ENCODE measurements around the gene XXYLT1.
"Not testable (repeated sequence)": the region's sequence is repeated elsewhere in the genome, so short reads cannot be mapped to it uniquely, and the experiment has no call there.

The XXYLT1 gene

GRCh38 chr3:195270817-195271409, at the start of gene XXYLT1:
XXYLT1 (minus strand) TSS chr3:195271159; CDS start chr3:195271058, 101 bp downstream.
- Mint-ChIP-seq H3K36me3 (ENCODE audit: low read depth) (peaks cover 38% of the 10 kb centered on the region), H3K9me3 (no peaks in the 10 kb centered on the region), H3K27ac (peak within 1 kb of the TSS; percentile 81), H3K4me1 (ENCODE audit: low read depth) (peaks cover 47% of the 10 kb centered on the region), H3K4me3 (peak within 1 kb of the TSS; percentile 89), H3K27me3 (no peaks in the 10 kb centered on the region)
- intact Hi-C loops (cut with micrococcal nuclease): loop anchor here (2.0 kb wide), 1 partner anchor 252 kb away; no protein-coding TSS in a partner anchor

- no peak overlapping the region for H3K4me3 Mint-ChIP-seq
- intact Hi-C loops (cut with micrococcal nuclease): no loop called here
- H3K36me3 Mint-ChIP-seq (ENCODE audit: low read depth): peaks cover 74% of the 10 kb centered on the region
Measured at GRCh38 chr3:195319060-195319459, 48.1 kb upstream of the XXYLT1 start.

GRCh38 chr3:195312714-195313113, 41.8 kb upstream of the XXYLT1 start:
- Mint-ChIP-seq H3K4me1 (ENCODE audit: low read depth) (no peaks in the 10 kb centered on the region), H3K4me3 (no peak overlapping the region), H3K9me3 (no peaks in the 10 kb centered on the region), H3K27me3 (no peaks in the 10 kb centered on the region), H3K27ac (no peak overlapping the region), H3K36me3 (ENCODE audit: low read depth) (peaks cover 30% of the 10 kb centered on the region)
- intact Hi-C loops (cut with micrococcal nuclease): no loop called here

More at GRCh38 chr3:195319060-195319459, 48.1 kb upstream of the XXYLT1 start:
- Mint-ChIP-seq H3K4me1 (ENCODE audit: low read depth) (no peaks in the 10 kb centered on the region), H3K9me3 (no peaks in the 10 kb centered on the region), H3K27me3 (no peaks in the 10 kb centered on the region), H3K27ac (no peak overlapping the region)

GRCh38 chr3:195307711-195308110, 36.8 kb upstream of the XXYLT1 start:
- no peaks in the 10 kb centered on the region for H3K9me3 Mint-ChIP-seq
- intact Hi-C loops (cut with micrococcal nuclease): loop anchor here (5.0 kb wide), 1 partner anchor 35 kb away; no protein-coding TSS in a partner anchor

GRCh38 chr3:195306369-195306768, 35.4 kb upstream of the XXYLT1 start:
- Mint-ChIP-seq H3K27me3 (no peaks in the 10 kb centered on the region), H3K4me3 (no peak overlapping the region), H3K9me3 (no peaks in the 10 kb centered on the region), H3K27ac (no peak overlapping the region), H3K4me1 (ENCODE audit: low read depth) (no peaks in the 10 kb centered on the region), H3K36me3 (ENCODE audit: low read depth) (peaks cover 65% of the 10 kb centered on the region)
- intact Hi-C loops (cut with micrococcal nuclease): loop anchor here (5.0 kb wide), 1 partner anchor 36 kb away; no protein-coding TSS in a partner anchor

More at GRCh38 chr3:195307711-195308110, 36.8 kb upstream of the XXYLT1 start:
- H3K36me3 Mint-ChIP-seq (ENCODE audit: low read depth): peaks cover 56% of the 10 kb centered on the region
- H3K27me3 Mint-ChIP-seq: no peaks in the 10 kb centered on the region
- no peak overlapping the region for H3K27ac Mint-ChIP-seq
- no peaks in the 10 kb centered on the region for H3K4me1 Mint-ChIP-seq (ENCODE audit: low read depth)
- H3K4me3 Mint-ChIP-seq: no peak overlapping the region

GRCh38 chr3:195302431-195302830, 31.5 kb upstream of the XXYLT1 start:
- Mint-ChIP-seq H3K27me3 (no peaks in the 10 kb centered on the region), H3K4me3 (no peak overlapping the region), H3K36me3 (ENCODE audit: low read depth) (peaks cover 92% of the 10 kb centered on the region), H3K9me3 (no peaks in the 10 kb centered on the region), H3K4me1 (ENCODE audit: low read depth) (peaks cover 6% of the 10 kb centered on the region), H3K27ac (no peak overlapping the region)
- intact Hi-C loops (cut with micrococcal nuclease): no loop called here

GRCh38 chr3:195297446-195297845, 26.5 kb upstream of the XXYLT1 start:
- Mint-ChIP-seq H3K4me1 (ENCODE audit: low read depth) (peaks cover 6% of the 10 kb centered on the region), H3K27me3 (no peaks in the 10 kb centered on the region), H3K36me3 (ENCODE audit: low read depth) (peaks cover 91% of the 10 kb centered on the region), H3K4me3 (no peak overlapping the region), H3K9me3 (no peaks in the 10 kb centered on the region), H3K27ac (no peak overlapping the region)
- intact Hi-C loops (cut with micrococcal nuclease): no loop called here

GRCh38 chr3:195296662-195297061, 25.7 kb upstream of the XXYLT1 start:
- no peak overlapping the region for H3K27ac Mint-ChIP-seq
- no peaks in the 10 kb centered on the region for H3K27me3 Mint-ChIP-seq
- no peak overlapping the region for H3K4me3 Mint-ChIP-seq
- no peaks in the 10 kb centered on the region for H3K9me3 Mint-ChIP-seq
- intact Hi-C loops (cut with micrococcal nuclease): no loop called here
- H3K4me1 Mint-ChIP-seq (ENCODE audit: low read depth): peaks cover 6% of the 10 kb centered on the region
- peaks cover 91% of the 10 kb centered on the region for H3K36me3 Mint-ChIP-seq (ENCODE audit: low read depth)

- Mint-ChIP-seq H3K36me3 (ENCODE audit: low read depth) (peaks cover 92% of the 10 kb centered on the region), H3K9me3 (no peaks in the 10 kb centered on the region), H3K4me3 (no peak overlapping the region), H3K27me3 (no peaks in the 10 kb centered on the region), H3K27ac (no peak overlapping the region), H3K4me1 (ENCODE audit: low read depth) (no peaks in the 10 kb centered on the region)
- intact Hi-C loops (cut with micrococcal nuclease): no loop called here
Measured at GRCh38 chr3:195291121-195291520, 20.2 kb upstream of the XXYLT1 start.

- H3K4me1 Mint-ChIP-seq (ENCODE audit: low read depth); H3K27me3 Mint-ChIP-seq; H3K4me3 Mint-ChIP-seq; H3K9me3 Mint-ChIP-seq; H3K27ac Mint-ChIP-seq; intact Hi-C loops (cut with micrococcal nuclease): not testable (repeated sequence)
- H3K36me3 Mint-ChIP-seq (ENCODE audit: low read depth): peaks cover 91% of the 10 kb centered on the region
Measured at GRCh38 chr3:195290643-195291042, 19.7 kb upstream of the XXYLT1 start.

GRCh38 chr3:195286115-195286872, 15.3 kb upstream of the XXYLT1 start:
- peaks cover 82% of the 10 kb centered on the region for H3K36me3 Mint-ChIP-seq (ENCODE audit: low read depth)
- H3K27ac Mint-ChIP-seq: no peak overlapping the region
- intact Hi-C loops (cut with micrococcal nuclease): loop anchor here (10.0 kb wide), 1 partner anchor 49 kb away; no protein-coding TSS in a partner anchor
- H3K4me3 Mint-ChIP-seq: no peak overlapping the region
- H3K4me1 Mint-ChIP-seq (ENCODE audit: low read depth): no peaks in the 10 kb centered on the region
- no peaks in the 10 kb centered on the region for H3K9me3 Mint-ChIP-seq
- no peaks in the 10 kb centered on the region for H3K27me3 Mint-ChIP-seq

GRCh38 chr3:195285372-195285771, 14.4 kb upstream of the XXYLT1 start:
- no peak overlapping the region for H3K27ac Mint-ChIP-seq
- no peaks in the 10 kb centered on the region for H3K27me3 Mint-ChIP-seq
- H3K36me3 Mint-ChIP-seq (ENCODE audit: low read depth): peaks cover 87% of the 10 kb centered on the region
- H3K4me3 Mint-ChIP-seq: no peak overlapping the region
- intact Hi-C loops (cut with micrococcal nuclease): loop anchor here (10.0 kb wide), 1 partner anchor 49 kb away; no protein-coding TSS in a partner anchor
- no peaks in the 10 kb centered on the region for H3K4me1 Mint-ChIP-seq (ENCODE audit: low read depth)
- no peaks in the 10 kb centered on the region for H3K9me3 Mint-ChIP-seq

GRCh38 chr3:195284842-195285241, 13.9 kb upstream of the XXYLT1 start:
- no peaks in the 10 kb centered on the region for H3K9me3 Mint-ChIP-seq
- no peak overlapping the region for H3K27ac Mint-ChIP-seq
- intact Hi-C loops (cut with micrococcal nuclease): loop anchor here (10.0 kb wide), 1 partner anchor 50 kb away; no protein-coding TSS in a partner anchor
- H3K4me1 Mint-ChIP-seq (ENCODE audit: low read depth): no peaks in the 10 kb centered on the region
- H3K36me3 Mint-ChIP-seq (ENCODE audit: low read depth): peaks cover 82% of the 10 kb centered on the region
- no peak overlapping the region for H3K4me3 Mint-ChIP-seq
- H3K27me3 Mint-ChIP-seq: no peaks in the 10 kb centered on the region

GRCh38 chr3:195282961-195283360, 12.0 kb upstream of the XXYLT1 start:
- Mint-ChIP-seq H3K27ac (no peak overlapping the region), H3K4me3 (no peak overlapping the region)

More at GRCh38 chr3:195282961-195283360, 12.0 kb upstream of the XXYLT1 start:
- no peaks in the 10 kb centered on the region for H3K27me3 Mint-ChIP-seq
- H3K36me3 Mint-ChIP-seq (ENCODE audit: low read depth): peaks cover 78% of the 10 kb centered on the region
- no peaks in the 10 kb centered on the region for H3K9me3 Mint-ChIP-seq
- no peaks in the 10 kb centered on the region for H3K4me1 Mint-ChIP-seq (ENCODE audit: low read depth)
- intact Hi-C loops (cut with micrococcal nuclease): loop anchor here (10.0 kb wide), 1 partner anchor 52 kb away; no protein-coding TSS in a partner anchor
